Activated B cell treated with CpG ODN at 0.5 μM for 24 hours (primary cell): ENCODE measurements around the gene SLC22A2. TPM values are rescaled to one million over a fixed set of nuclear protein-coding genes. Genes with fewer than 3 reads are reported as not detected.

Source experiments
- ATAC-seq: fragments of 200-7000 bp; cut with Tn5 transposase; one replicate; pipeline ENCODE4 v1.10.0; 2021; ENCODE audit warnings: low read depth, mild to moderate bottlenecking, moderate library complexity
- CTCF ChIA-PET: fragments of 350-600 bp; sonication (Branson Sonifier 250); formaldehyde crosslinking; loops from one replicate; lab custom pipeline; 2021; ENCODE audit warnings: antibody characterized with exemption; lab: Charles Lee
- POLR2A ChIA-PET: fragments of 350-600 bp; sonication (Branson Sonifier 250); formaldehyde crosslinking; loops from one replicate; lab custom pipeline; 2021; ENCODE audit warnings: antibody characterized with exemption; lab: Charles Lee
- DNase-seq: peaks from one replicate; pipeline ENCODE4 v3.0.0; 2022
- H3K27ac Mint-ChIP-seq: one replicate; pipeline ENCODE4 v1.8.0; 2020; ENCODE audit warnings: mixed read lengths
- H3K27me3 Mint-ChIP-seq: one replicate; pipeline ENCODE4 v1.8.0; 2021; ENCODE audit warnings: mixed read lengths
- H3K36me3 Mint-ChIP-seq: one replicate; pipeline ENCODE4 v1.8.0; 2021; ENCODE audit warnings: low read depth, mixed read lengths
- H3K4me1 Mint-ChIP-seq: one replicate; pipeline ENCODE4 v1.8.0; 2021; ENCODE audit warnings: mixed read lengths
- H3K4me3 Mint-ChIP-seq: one replicate; pipeline ENCODE4 v1.8.0; 2020; ENCODE audit warnings: mild to moderate bottlenecking, mixed read lengths
- H3K9me3 Mint-ChIP-seq: one replicate; pipeline ENCODE4 v1.8.0; 2020; ENCODE audit warnings: mixed read lengths
- intact Hi-C: fragments of 100-400 bp; cut with micrococcal nuclease; formaldehyde crosslinking; loops from one replicate; pipeline ENCODE4 v1.15.1; 2024
- total RNA-seq: library from RNA; stranded (reverse); gene quantifications from 2 replicates; pipeline ENCODE4 v1.2.3, GENCODE V29; 2022
- TF ChIP-seq, protein P1 (sequence below): fragments of 200-600 bp; IDR thresholded peaks from one replicate; pipeline ENCODE4 v1.8.0; 2022; ENCODE audit warnings: antibody characterized with exemption, mild to moderate bottlenecking

Gene SLC22A2
- total RNA-seq, 1 donor from 2014 or later: not detected

DNA sequence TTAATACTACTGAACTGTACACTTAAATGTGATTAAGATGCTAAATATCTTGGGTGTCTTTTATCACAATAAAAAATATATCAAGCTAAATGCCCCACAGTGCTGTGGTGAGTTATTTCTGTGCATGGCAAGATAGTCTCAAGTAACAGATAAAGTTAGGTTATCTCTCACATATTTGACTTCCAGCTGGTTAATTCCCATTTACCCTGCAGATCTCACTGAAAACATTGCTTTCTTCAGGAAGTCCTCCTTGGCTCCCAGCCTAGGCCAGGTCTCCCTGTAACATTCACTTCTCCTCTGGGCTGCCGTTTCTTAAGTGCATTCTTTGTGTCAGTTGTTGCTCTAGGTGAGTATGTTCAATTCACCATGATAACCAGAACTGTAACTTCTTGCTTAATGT lies 77.9 kb downstream of the SLC22A2 start:
- ChIA-PET POLR2A (no interaction called here), CTCF (no interaction called here)
- Mint-ChIP-seq H3K36me3 (no peaks in the 10 kb centered on the region), H3K4me3 (no peak overlapping the region), H3K27ac (no peak overlapping the region), H3K4me1 (no peaks in the 10 kb centered on the region), H3K27me3 (peaks cover 5% of the 10 kb centered on the region), H3K9me3 (peaks cover under 1% of the 10 kb centered on the region)
- intact Hi-C loops: no loop called here
- no peak for ATAC-seq
- TF ChIP-seq, protein P1, sequence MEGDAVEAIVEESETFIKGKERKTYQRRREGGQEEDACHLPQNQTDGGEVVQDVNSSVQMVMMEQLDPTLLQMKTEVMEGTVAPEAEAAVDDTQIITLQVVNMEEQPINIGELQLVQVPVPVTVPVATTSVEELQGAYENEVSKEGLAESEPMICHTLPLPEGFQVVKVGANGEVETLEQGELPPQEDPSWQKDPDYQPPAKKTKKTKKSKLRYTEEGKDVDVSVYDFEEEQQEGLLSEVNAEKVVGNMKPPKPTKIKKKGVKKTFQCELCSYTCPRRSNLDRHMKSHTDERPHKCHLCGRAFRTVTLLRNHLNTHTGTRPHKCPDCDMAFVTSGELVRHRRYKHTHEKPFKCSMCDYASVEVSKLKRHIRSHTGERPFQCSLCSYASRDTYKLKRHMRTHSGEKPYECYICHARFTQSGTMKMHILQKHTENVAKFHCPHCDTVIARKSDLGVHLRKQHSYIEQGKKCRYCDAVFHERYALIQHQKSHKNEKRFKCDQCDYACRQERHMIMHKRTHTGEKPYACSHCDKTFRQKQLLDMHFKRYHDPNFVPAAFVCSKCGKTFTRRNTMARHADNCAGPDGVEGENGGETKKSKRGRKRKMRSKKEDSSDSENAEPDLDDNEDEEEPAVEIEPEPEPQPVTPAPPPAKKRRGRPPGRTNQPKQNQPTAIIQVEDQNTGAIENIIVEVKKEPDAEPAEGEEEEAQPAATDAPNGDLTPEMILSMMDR: no peak
- DNase-seq: no peak

DNA sequence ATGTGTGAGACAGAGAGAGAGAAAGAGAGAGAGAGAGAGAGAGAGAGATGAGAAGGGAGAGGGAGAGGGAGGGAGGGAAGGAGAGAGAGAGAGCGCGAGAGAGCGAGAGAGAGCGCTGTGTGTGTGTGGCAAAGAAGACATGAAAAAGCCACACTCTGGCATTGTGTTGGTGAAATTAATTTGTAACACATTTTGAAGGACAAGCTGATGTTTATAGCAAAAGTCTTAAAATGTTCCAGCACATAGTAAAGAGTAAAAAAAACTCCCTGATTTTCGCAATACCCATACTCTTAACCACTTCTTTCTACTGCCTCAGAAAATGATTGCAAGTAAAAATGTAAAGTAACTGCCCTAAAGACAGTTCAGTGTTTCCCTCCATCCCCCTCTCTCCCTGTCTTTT lies 80.3 kb downstream of the SLC22A2 start:
- intact Hi-C loops: no loop called here
- CTCF ChIA-PET: no interaction called here
- TF ChIP-seq, protein P1: no peak

DNA sequence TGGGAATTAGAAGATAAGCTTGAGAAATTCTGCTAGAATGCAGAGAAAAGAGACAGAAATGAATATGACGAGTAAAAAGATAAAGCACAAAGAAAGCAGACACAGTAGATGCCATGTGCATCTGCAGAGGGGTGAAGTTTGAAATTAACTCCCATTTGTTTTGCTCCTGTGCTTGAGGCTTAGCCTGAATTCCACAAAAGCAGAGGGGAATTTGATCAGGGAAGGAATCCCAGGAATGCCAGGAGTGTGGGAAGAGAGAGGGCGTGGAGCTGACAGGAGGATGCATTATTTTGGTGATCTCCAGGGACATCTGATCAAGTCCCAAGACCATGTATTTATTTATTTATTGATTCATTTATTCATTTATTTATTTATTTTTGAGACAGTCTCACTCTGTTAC lies 81.4 kb downstream of the SLC22A2 start:
- H3K4me3 Mint-ChIP-seq: no peak overlapping the region
- TF ChIP-seq, protein P1: no peak
- intact Hi-C loops: no loop called here
- CTCF ChIA-PET: no interaction called here
- no peaks in the 10 kb centered on the region for H3K9me3 Mint-ChIP-seq
- H3K36me3 Mint-ChIP-seq: no peaks in the 10 kb centered on the region
- peaks cover 16% of the 10 kb centered on the region for H3K27me3 Mint-ChIP-seq
- H3K27ac Mint-ChIP-seq: no peak overlapping the region
- DNase-seq (no peak), ATAC-seq (no peak)
- POLR2A ChIA-PET: no interaction called here
- no peaks in the 10 kb centered on the region for H3K4me1 Mint-ChIP-seq

More for the DNA sequence above, 80.3 kb downstream of the SLC22A2 start:
- no peak for ATAC-seq
- H3K27ac Mint-ChIP-seq: no peak overlapping the region
- H3K4me3 Mint-ChIP-seq: no peak overlapping the region
- no peaks in the 10 kb centered on the region for H3K36me3 Mint-ChIP-seq
- H3K9me3 Mint-ChIP-seq: no peaks in the 10 kb centered on the region
- no peaks in the 10 kb centered on the region for H3K4me1 Mint-ChIP-seq
- POLR2A ChIA-PET: no interaction called here
- no peak for DNase-seq
- peaks cover 13% of the 10 kb centered on the region for H3K27me3 Mint-ChIP-seq

DNA sequence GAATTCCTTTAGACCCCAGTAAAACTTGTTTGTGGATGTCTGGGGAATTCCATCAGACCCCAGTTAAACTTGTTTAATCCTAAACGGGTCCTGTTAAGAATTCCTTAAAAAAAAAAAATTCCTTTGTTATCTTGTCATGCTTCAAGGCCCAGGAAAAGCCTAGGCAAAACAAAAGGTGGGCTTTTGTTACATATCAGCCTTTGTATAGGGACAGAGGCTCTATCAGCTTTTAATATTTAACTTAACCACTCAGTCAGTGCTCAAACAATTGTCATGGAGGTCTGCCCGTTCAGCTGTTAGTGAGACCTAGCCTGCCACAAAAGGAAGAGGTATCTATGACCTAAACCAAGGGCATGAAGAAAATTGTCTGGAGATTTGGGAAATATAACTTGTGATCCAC lies 83.9 kb downstream of the SLC22A2 start:
- Mint-ChIP-seq H3K27ac (no peak overlapping the region), H3K36me3 (no peaks in the 10 kb centered on the region), H3K9me3 (no peaks in the 10 kb centered on the region), H3K4me3 (no peak overlapping the region), H3K4me1 (no peaks in the 10 kb centered on the region), H3K27me3 (peaks cover 25% of the 10 kb centered on the region)
- ChIA-PET CTCF (no interaction called here), POLR2A (no interaction called here)
- intact Hi-C loops: no loop called here
- DNase-seq (no peak), ATAC-seq (no peak)
- TF ChIP-seq, protein P1: no peak

DNA sequence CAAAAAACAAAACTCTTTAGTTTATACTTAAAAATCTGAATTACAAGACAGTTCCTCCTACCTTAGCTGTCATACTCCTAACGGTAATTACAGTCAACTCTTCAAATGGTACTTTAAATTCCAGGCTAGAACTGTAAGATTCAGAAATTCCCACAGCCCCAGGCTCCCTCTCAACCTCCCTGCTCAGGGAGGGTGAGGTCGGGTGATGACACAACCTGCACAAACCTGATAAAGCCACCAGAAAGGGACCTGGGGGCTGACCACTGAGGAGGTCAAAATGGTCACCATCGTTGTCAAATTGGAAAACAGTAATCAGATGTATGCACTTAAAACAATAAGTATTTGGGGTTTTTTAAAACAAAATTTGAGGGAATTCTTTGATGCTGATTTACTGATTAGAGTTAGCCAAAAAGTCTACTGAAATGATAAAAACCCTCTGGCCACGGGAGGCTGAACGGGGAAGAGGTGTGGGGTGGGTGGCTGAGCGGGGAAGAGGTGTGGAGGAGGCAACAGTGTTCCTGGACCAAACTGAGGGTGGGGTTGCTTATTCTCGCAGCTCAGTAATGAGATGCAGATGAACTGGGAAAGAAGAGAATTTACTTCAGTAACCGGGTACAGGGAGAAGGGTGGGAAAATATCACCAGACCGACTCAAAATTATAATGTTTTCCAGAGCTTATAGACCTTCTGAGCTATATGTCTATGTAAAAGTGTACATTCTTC lies 84.7 kb downstream of the SLC22A2 start:
- TF ChIP-seq, protein P1: no peak
- CTCF ChIA-PET: no interaction called here
- POLR2A ChIA-PET: no interaction called here
- H3K4me1 Mint-ChIP-seq: no peaks in the 10 kb centered on the region
- no peaks in the 10 kb centered on the region for H3K36me3 Mint-ChIP-seq
- ATAC-seq (no peak), DNase-seq (no peak)
- intact Hi-C loops: no loop called here
- no peak overlapping the region for H3K4me3 Mint-ChIP-seq
- H3K27me3 Mint-ChIP-seq: peaks cover 25% of the 10 kb centered on the region
- no peaks in the 10 kb centered on the region for H3K9me3 Mint-ChIP-seq
- no peak overlapping the region for H3K27ac Mint-ChIP-seq
